Measurements from ENCODE around the gene ARSB. TPM values are rescaled to one million over a fixed set of nuclear protein-coding genes. Genes with fewer than 3 reads are reported as not detected.
"Not testable (repeated sequence)": the region's sequence is repeated elsewhere in the genome, so short reads cannot be mapped to it uniquely, and the experiment has no call there.

Gene ARSB
- total RNA-seq, 1 donor from 2014 or later = 18.5 TPM

- Mint-ChIP-seq H3K4me1 (ENCODE audit: unreplicated experiment) (peaks cover 5% of the 10 kb centered on the region), H3K36me3 (no peaks in the 10 kb centered on the region), H3K9me3 (peaks cover 8% of the 10 kb centered on the region), H3K4me3 (no peak overlapping the region), H3K27ac (no peak overlapping the region), H3K27me3 (no peaks in the 10 kb centered on the region)
- no peak for TF ChIP-seq CTCF (conservative IDR thresholded peaks at IDR 0.05)
- DNase-seq (ENCODE audit: extremely low spot score, unreplicated experiment) = no peak
Measured at GRCh38 chr5:78734950-78735349, 250.2 kb downstream of the ARSB start.

GRCh38 chr5:78734094-78734845 is 250.8 kb downstream of the ARSB start:
- Mint-ChIP-seq H3K27ac (no peak overlapping the region), H3K27me3 (no peaks in the 10 kb centered on the region), H3K4me3 (no peak overlapping the region), H3K36me3 (no peaks in the 10 kb centered on the region), H3K4me1 (ENCODE audit: unreplicated experiment) (peaks cover 5% of the 10 kb centered on the region), H3K9me3 (peaks cover 8% of the 10 kb centered on the region)
- no peak for DNase-seq (ENCODE audit: extremely low spot score, unreplicated experiment)
- TF ChIP-seq CTCF (conservative IDR thresholded peaks at IDR 0.05) = no peak

- not testable (repeated sequence) for H3K36me3 Mint-ChIP-seq; DNase-seq (ENCODE audit: extremely low spot score, unreplicated experiment); H3K27me3 Mint-ChIP-seq; H3K4me3 Mint-ChIP-seq; H3K4me1 Mint-ChIP-seq (ENCODE audit: unreplicated experiment); H3K27ac Mint-ChIP-seq; H3K9me3 Mint-ChIP-seq
Measured at GRCh38 chr5:78732721-78733120, 252.4 kb downstream of the ARSB start.

- Mint-ChIP-seq H3K4me3 (no peak overlapping the region), H3K9me3 (peaks cover 8% of the 10 kb centered on the region), H3K27ac (no peak overlapping the region), H3K4me1 (ENCODE audit: unreplicated experiment) (peaks cover 5% of the 10 kb centered on the region), H3K36me3 (no peaks in the 10 kb centered on the region), H3K27me3 (no peaks in the 10 kb centered on the region)
- DNase-seq (ENCODE audit: extremely low spot score, unreplicated experiment) = no peak
- TF ChIP-seq CTCF (conservative IDR thresholded peaks at IDR 0.05) = no peak
Measured at GRCh38 chr5:78731884-78732283, 253.2 kb downstream of the ARSB start.

- Mint-ChIP-seq H3K4me1 (ENCODE audit: unreplicated experiment) (peaks cover 5% of the 10 kb centered on the region), H3K4me3 (no peak overlapping the region), H3K36me3 (no peaks in the 10 kb centered on the region), H3K27me3 (no peaks in the 10 kb centered on the region), H3K27ac (no peak overlapping the region), H3K9me3 (peaks cover 4% of the 10 kb centered on the region)
- no peak for TF ChIP-seq CTCF (conservative IDR thresholded peaks at IDR 0.05)
- DNase-seq (ENCODE audit: extremely low spot score, unreplicated experiment) = no peak
Measured at GRCh38 chr5:78730300-78731094, 254.6 kb downstream of the ARSB start.
